ENCODE measurements around the gene ELP1.

ELP1 gene

DNA sequence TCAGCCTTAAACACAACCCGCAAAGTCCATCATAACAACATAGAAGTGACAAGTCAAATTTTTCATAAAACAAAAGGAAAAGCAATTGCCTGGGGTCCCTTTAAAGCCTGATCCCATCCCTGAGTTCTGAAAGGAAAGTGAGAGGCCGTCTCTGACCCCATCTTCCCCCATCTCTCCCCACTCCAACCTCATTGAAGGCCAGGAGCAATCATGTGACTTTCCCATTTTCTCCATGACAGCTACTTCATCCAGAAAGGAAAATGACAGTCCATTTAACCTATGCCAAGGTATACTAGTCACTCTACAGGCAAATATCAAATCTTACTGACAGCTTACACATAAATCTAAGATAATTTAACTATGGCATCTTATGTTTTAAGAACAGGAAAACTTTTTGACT, 56.4 kb downstream of the ELP1 start:
- no peak for DNase-seq

DNA sequence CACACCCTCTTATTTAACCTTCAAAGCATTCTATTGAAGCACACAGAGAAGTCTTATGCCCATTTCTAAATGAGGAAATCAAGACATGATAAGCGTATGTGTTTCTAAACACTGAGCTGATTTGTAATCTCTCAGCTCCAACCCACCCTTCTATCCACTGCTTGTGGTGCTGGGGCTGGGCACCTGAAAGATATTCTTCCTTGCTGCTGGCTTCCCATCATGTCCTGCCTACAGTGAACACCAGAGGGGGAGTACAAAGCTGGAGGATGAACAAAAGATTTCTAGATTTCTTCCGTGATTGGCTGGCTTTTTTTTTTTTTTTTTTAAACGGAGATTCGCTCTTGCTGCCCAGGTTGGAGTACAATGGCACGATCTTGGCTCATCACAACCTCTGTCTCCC, 57.5 kb downstream of the ELP1 start:
- DNase-seq, result no peak

DNA sequence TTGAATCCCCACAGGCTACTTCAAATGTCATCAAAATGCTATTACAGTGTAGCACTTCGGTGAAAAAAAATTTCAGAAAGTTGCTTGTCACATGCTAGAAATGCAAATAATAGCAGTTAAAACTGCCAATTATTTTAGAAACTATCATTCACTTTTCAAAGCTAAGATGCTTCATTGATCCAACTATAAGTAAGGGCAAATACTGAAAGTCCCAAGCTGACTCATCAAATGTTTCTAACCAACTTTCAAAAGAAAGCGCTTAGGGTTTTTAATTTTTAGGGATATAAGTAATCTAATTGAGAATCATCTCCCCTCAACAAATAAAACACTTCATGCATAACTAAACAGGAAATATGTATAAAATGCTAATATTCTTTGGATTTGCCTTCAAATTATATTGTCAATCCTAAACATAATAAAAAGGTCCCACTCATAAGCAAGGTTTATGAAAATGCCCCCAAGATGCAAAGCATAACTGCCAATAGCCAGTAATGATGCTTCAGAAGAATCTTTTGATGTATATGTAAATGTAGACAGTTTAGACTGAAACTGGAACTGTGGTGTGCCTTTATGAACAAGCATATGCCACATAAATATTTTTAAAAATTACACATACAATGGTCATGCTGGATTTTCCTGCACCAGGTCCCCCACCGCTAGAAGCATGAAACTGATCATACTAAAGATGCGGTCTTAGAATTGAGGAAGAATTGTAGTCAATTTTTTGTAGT, 59.7 kb downstream of the ELP1 start:
- DNase-seq, result peak; percentile 66 to 81

- DNase-seq, result peak in 1 of 2 experiments; percentile 21
Observed at GRCh38 chr9:108869092-108869725, 64.7 kb downstream of the ELP1 start.

GRCh38 chr9:108867829-108868228, 66.1 kb downstream of the ELP1 start:
- DNase-seq, result no peak

- no peak for DNase-seq
Observed at GRCh38 chr9:108867116-108867515, 66.8 kb downstream of the ELP1 start.

DNA sequence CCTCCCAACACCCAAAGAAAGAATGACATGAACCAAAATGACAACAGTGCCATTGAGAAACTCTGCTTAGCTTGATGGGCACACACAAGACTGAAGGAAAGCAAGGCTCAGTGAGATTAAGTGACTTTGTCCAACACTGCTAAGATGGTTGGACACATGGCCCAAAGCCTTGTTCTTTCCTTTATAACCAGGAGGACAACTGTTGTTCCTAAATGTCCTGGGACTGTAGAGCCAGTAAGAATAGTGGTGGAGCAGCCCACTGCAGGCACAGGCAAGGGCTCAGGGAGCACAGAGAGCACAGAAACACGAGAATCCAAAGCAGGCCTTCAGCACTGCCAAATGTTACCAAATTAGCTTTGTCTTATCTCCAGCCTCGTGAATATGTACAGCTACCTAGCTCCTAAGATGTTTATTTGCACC, 67.9 kb downstream of the ELP1 start:
- DNase-seq, result no peak

DNA sequence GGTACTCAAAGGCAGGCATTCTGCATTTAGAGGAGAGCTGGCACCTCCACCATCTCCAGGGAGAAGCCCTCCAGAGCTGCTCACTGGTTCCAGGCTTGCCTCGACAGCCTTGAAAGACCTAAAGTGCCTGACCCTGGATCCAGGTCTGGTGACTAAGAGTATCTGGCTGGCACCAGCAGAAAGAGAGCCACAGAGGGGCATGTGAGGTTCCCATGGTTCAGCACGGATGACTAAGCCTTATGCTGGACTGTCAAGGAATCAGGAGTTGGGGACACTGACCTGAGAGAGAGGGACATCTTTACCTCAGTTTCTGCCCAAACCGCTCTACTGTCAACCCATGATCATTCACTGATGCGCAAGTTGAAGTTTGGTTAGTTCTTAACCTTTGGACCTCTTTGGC, 68.9 kb downstream of the ELP1 start:
- no peak for DNase-seq

DNA sequence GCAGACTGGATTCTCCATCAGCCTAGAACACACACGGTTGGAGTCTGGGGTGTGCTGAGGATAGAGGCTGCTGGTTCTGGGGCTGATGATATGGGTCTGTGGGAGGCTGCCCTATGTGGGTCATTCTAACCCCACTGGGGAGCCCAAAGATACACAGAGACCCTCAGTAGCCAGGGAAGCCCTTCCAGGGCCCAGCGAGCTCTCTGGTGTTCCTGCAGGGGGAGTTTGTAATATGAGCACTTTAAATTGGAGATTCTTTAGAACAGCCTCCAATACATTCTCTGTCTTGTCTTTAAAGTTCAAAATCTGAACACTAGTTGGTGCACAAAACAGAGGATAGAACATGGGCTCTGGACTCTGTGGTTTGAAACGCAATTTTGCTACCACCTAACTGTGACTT, 69.5 kb downstream of the ELP1 start:
- no peak for DNase-seq

GRCh38 chr9:108863891-108864290, 70.0 kb downstream of the ELP1 start:
- DNase-seq, result no peak

DNA sequence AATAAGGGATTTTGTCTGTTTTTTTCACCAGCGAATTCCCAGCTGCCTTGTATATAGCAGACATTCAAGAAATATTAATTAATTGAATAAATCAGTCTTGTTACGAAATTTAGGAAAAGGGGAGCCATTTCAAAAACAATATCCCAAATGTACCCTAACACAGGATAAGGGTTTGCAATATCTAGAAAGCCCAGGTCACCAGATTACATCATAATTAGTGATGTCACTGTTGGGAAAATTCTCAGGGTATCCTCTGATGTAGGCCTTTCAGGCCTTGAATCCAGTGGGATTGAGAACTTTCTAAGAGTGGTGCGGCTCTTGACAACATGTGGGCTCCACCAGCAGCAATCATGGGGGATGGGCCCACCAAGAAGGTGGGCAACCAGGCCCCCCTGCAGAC, 71.9 kb downstream of the ELP1 start, which contains the start of gene ACTL7A:
TSS of gene ACTL7A (plus strand) at position 270 of the 400 bp plus-strand sequence. CDS start at position 327, 57 bp downstream.
- no peak for DNase-seq

DNA sequence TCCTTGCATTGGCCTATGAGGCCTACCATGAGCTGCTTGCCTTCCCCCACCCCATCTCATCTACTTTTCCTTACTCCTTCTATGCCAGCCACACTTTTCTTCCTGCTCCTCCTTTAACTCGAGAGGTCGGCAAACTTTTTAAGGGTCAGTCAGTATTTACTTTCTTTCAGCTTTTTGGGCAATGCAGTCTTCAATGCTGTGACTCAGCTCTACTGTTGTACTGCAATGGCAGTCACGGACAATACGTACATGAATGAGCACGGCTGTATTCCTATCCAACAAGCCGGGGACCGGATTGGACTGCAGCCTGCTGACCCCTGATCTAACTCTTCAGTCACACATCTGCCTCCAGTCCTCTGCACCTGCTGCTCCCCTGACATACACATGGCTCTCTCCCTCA, 72.5 kb downstream of the ELP1 start:
- DNase-seq, result no peak

GRCh38 chr9:108860764-108861163, 73.2 kb downstream of the ELP1 start:
- DNase-seq, result no peak

DNA sequence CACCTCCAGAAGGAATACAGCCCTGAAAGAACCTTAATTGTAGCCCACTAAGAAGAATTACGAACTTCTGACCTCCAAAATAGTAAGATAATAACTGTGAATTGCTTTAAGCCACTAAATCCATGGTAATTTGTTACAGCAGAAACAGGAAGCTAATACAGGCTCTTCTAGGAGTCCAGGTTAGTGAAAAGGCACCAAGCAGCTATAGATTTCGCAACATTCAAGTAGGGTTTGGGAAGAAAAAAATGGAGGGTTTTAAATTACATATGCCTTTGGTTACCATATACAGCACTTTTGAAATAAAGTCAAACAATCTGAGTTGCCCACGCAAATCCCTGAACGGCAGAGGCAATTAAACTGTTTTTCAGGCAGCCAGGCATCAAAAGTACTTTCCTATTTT, 73.6 kb downstream of the ELP1 start:
- no peak for DNase-seq

DNA sequence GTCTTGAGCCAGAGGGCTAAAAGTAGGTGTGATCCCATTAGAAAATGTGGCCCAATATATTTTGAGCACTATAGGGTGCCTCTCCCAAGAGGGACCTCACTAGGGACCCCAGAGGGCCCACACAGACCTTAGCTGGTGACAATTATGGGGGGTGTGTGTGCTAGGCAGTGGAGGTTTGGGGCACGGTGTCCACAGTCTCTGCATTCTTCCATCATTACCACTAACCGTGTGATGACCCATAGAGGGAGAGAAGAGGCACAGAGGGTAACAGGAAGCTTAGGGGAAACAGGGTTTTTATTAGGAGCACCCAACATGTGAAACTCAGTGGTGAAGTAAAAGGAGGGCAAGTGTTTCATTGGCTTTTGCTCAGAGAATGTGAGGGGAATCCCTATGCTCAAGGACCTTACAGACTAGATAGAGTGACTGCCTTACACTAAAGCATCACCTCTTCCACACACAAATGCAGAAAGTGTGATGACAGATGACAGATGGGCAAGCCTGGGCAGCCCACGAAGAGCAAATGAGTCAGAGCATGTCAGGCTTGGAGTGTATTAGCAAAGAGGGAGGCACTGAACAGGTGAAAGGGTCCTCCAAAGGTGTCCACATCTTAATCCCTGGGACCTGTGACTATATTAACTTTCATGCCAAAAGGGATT, 74.3 kb downstream of the ELP1 start:
- peak in 1 of 2 experiments; percentile 3 for DNase-seq

DNA sequence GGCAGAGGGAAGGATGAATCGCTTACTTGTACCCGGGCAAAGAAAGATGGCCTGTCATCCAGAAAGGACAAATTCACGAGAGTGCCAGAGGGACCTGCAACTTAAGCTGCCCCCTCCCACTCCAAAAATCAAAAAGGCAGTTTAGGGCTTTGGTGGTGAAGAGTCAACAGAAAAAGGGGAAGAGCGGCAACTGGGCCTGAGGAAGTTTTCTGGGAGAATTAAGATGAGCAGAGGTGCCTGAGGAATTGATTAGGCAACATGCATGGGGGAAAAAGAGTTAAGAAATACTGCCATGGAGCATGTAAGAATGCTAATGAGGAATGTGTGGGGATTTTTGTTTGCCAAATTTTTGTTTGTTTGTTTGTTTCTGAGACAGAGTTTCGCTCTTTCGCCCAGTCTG, 76.4 kb downstream of the ELP1 start:
- no peak for DNase-seq

- no peak for DNase-seq
Observed at GRCh38 chr9:108855888-108856287, 78.0 kb downstream of the ELP1 start, which contains the start of gene ACTL7B. ACTL7B (minus strand) TSS chr9:108855986; CDS start chr9:108855930, 56 bp downstream.

GRCh38 chr9:108855529-108855886, 78.4 kb downstream of the ELP1 start:
- no peak for DNase-seq

GRCh38 chr9:108854641-108855528, 79.0 kb downstream of the ELP1 start:
- no peak for DNase-seq

DNA sequence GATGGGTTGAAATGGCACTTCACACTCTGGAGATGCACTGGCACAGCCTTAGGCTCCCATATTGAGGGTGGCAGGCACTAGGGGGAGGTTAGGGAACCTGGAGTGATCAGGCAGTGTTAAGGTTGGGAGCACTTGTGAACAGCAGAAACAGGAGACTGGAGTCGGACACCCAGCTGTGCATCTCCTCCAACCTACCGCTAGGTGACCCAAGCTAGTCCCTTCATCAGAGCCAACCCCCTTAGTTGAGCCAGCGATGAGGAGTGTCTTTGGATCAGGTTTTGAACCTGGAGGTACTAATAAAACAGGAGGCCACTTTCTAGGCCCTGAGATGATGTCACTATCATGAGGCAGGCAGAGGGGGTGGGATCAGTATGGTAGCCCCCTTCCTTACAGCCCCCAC, 79.8 kb downstream of the ELP1 start:
- peak in 1 of 2 experiments; percentile 2 for DNase-seq

GRCh38 chr9:108852079-108852478, 81.8 kb downstream of the ELP1 start:
- no peak for DNase-seq

- no peak for DNase-seq
Observed at GRCh38 chr9:108851138-108851537, 82.8 kb downstream of the ELP1 start.

Measured in NCI-H526 (cell line).